ENCODE measurements around the gene TRIM46.

TRIM46 gene

DNA sequence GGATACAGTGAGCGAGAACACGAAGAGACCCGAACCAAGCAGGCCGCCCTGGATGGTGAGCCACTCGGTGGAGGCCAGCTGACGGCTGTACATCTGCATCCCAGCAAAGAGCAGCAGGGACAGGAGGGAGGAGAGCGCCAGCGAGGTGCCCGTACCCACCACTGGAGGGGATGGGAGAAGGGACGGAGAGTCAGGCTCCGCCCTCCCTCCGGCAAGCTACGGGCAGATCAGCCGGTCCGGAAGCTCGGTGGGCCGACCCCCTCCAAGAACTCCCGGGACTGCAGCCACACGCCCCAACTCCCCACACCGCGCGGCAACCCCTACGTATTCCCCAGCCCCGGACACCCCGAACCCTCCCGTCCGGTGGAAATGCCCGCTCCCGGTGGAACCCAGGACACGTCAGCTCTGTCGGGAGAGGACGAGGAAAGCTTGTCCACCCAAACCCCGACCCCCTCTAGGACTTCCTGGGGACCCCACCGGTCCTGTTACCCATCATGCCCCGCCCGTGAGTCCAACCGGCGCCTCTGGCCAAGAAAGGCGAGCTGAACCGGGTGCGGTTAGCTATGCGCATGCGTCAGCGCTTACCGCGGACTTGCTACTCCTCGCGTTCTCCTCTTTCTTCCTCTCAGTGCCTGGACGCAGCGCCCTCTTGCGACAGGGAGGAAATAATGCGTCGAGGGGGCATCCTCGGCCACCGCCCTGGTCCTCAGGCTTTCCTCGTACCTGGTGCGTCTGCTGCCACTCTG is 744 bp upstream of the TRIM46 start, which contains the start of gene KRTCAP2:
Gene KRTCAP2 (minus strand): TSS at position 573 of the 746 bp plus-strand sequence. CDS start 80 bp downstream, at position 493.
- DNase-seq, result peak; percentile 95

GRCh38 chr1:155174324-155175280 is 953 bp downstream of the TRIM46 start:
- DNase-seq, result peak; percentile 81

- DNase-seq, result no peak
Observed at GRCh38 chr1:155175281-155175926, 1.8 kb downstream of the TRIM46 start.

- peak; percentile 34 for DNase-seq
Observed at GRCh38 chr1:155175927-155176371, 2.3 kb downstream of the TRIM46 start.

GRCh38 chr1:155176544-155177071 is 3.0 kb downstream of the TRIM46 start:
- peak; percentile 91 for DNase-seq

DNA sequence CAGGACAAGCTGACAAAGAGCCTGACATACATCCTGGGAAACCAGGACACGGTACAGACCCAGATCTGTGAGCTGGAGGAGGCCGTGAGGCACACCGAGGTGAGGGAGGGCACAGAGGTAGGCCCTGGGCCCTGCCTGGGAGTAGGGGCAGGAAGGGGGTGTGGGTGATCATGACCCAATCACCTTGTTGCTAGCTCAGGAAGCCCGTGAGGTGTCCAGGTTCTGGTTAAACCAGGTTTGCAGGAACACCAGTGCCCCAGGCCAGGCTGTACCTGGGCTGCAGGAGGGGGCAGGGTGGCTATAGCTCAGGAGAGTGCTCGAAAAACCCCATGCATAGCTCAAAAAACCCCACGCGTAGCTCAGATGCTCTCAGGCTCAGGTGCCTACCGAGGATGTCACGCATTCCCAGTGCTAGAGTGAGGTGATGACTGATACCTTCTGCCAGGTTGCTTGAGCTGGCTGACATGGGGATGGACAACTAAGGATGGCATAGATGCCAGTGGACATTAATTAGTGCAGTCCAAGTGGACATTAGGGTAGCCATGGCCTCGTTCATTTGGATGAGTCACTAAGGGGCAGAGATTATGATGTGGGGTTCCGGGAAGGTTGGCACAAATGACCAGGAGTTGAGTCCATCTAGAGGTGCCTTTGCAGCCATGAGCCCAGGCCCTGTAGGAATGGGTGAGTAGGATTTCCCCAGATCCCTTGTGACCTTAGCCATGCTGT is 3.7 kb downstream of the TRIM46 start:
- DNase-seq, result no peak

DNA sequence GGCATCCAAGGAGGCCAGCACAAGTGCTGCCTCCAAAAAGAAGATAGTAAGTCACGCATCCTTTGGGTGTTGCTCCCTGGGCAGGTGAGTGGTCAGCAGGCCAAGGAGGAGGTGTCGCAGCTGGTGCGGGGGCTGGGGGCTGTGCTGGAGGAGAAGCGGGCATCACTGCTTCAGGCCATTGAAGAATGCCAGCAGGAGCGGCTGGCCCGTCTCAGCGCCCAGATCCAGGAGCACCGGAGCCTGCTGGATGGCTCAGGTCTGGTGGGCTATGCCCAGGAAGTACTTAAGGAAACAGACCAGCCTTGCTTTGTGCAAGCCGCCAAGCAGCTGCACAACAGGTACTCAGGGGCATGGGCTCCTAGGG is 4.3 kb downstream of the TRIM46 start:
- no peak for DNase-seq

GRCh38 chr1:155178441-155179111 is 4.9 kb downstream of the TRIM46 start:
- DNase-seq, result no peak

DNA sequence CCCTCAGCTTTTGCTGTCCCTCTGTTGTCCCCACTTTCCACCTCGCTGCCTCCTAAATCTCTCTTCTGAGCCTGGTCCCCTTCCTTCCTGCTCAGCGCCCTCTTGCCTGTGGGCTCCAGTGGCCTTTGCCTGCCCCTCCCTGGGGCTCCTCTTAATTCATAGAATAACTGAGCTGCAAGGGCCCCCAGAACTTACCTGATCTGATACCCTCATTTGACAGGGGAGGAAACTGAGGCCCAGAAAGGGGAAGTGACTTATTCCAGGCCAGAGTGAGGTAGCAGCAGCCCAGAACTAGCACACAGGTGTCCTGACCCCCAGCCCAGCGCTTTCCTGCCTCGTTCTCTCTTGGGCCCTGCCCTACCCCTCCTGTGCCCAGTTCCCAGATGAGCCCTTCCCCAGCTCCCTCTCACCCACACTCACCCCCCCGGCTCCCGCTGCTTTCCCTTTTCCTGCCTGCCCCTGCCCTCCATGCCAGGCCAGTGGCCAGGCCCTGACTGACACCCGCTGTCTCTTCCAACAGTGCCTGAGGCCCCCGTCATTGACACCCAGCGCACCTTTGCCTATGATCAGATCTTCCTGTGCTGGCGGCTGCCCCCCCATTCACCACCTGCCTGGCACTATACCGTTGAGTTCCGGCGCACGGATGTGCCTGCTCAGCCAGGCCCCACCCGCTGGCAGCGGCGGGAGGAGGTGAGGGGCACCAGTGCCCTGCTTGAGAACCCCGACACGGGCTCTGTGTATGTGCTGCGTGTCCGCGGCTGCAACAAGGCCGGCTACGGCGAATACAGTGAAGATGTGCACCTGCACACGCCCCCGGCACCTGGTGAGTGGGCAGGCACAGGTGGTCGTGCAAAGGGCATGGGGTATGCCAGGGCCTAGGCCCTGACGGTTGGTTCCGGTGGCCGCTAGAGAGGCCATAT is 5.7 kb downstream of the TRIM46 start:
- no peak for DNase-seq

- no peak for DNase-seq
Observed at GRCh38 chr1:155181371-155182051, 7.9 kb downstream of the TRIM46 start.

GRCh38 chr1:155182052-155182550 is 8.5 kb downstream of the TRIM46 start:
- DNase-seq, result no peak

DNA sequence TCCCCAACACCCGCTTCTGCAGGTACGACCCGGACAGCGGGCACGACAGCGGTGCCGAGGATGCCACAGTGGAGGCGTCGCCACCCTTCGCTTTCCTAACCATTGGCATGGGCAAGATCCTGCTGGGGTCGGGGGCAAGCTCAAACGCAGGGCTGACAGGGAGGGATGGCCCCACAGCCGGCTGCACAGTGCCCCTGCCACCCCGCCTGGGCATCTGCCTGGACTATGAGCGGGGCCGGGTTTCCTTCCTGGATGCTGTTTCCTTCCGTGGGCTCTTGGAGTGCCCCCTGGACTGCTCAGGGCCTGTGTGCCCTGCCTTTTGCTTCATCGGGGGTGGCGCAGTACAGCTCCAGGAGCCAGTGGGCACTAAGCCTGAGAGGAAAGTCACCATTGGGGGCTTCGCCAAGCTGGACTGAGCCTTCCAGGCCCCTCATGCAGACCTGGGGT is 10.1 kb downstream of the TRIM46 start:
- DNase-seq, result no peak

GRCh38 chr1:155184351-155184811 is 10.7 kb downstream of the TRIM46 start:
- no peak for DNase-seq

- no peak for DNase-seq
Observed at GRCh38 chr1:155184835-155185782, 11.5 kb downstream of the TRIM46 start.

GRCh38 chr1:155185783-155186066 is 12.1 kb downstream of the TRIM46 start:
- DNase-seq, result no peak

- no peak for DNase-seq
Observed at GRCh38 chr1:155186067-155186793, 12.6 kb downstream of the TRIM46 start.

DNA sequence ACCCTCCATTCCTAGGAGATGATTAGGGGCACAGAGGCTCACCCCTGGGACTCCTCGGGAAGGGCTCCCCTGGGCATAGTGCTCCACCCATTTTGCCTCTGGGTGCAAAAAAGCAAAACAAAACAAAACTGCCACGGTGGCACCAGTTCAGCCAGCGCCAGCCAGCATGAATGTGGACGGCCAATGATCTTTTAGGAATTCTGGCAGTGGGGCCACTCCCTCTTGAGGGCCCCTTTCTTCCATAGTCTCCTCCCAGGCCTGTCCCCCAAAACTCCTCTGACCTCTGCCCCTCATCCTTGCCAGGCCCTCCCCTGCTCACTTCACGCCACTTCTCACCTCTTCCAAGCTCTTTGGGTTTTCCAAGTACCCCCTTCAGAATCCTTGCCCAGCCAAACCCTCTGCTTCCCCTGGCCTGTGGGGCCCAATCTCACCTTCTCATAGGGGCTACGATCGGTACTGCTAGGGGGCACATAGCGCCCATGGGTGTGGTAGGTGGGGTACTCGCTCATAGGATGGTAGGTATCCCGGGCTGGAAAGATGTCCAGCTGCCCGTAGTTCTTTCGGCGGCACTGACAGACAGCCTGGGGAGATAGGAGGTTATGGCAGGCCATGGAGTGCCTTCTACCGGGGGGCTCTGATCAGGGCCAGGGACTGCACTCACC is 13.3 kb downstream of the TRIM46 start:
- no peak for DNase-seq

All from CD4-positive, alpha-beta T cell treated with Interleukin-6 for 4 hours (primary cell).